Measurements from ENCODE around the gene MARCHF3. TPM values are rescaled to one million over a fixed set of nuclear protein-coding genes. Genes with fewer than 3 reads are reported as not detected.

The MARCHF3 gene
- total and polyA plus RNA-seq, 2 donors (not counting 3 experiments of a cell fraction or from before 2014, with no cell fraction given) = 31.9 to 35.0 TPM

DNA sequence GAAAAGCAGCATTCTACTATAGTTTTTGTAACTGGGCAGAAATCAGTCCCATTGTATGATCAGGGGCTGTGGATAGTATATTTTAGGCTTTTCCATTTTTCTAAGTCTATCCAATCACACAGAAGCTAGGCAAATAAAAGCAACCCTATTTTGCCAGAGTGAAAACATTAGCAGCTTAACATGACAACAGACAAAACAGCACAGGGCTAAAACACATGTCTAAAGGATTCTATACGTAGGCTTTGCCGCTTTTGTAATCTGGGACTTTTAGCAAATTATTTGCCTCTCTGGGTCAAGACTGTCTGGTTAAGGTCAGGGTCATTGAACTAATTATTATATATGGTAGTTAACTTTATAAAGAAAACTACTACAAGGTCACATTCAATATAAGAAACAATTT is 4.2 kb downstream of the MARCHF3 start:
- Histone ChIP-seq H3K9me3 (replicated peaks; ENCODE audit: control insufficient read depth, insufficient read depth, low read length) (no peaks in the 10 kb centered on the region), H3K4me2 (ENCODE audit: insufficient read depth, low read length) (no peak overlapping the region), H3K36me3 (ENCODE audit: control insufficient read depth in 2 of 2, extremely low read depth in 1 of 2, insufficient read depth in 2 of 2, low read length in 2 of 2) (no peaks in the 10 kb centered on the region), H4K20me1 (replicated peaks; ENCODE audit: control insufficient read depth, extremely low read depth, insufficient read depth, low read length) (no peaks in the 10 kb centered on the region), H3K9ac (replicated peaks; ENCODE audit: extremely low read depth, insufficient read depth, low read length) (no peak overlapping the region), H3K27me3 (ENCODE audit: control insufficient read depth in 2 of 2, insufficient read depth in 2 of 2, low read length in 2 of 2) (no peaks in the 10 kb centered on the region), H3K27ac (ENCODE audit: insufficient read depth, low read depth, low read length) (no peak overlapping the region), H3K79me2 (ENCODE audit: control insufficient read depth, insufficient read depth, low read length) (peaks cover 89% of the 10 kb centered on the region), H3K9me1 (replicated peaks; ENCODE audit: control insufficient read depth, extremely low read depth, insufficient read depth, low read length) (no peaks in the 10 kb centered on the region), H3K4me3 (replicated peaks in 1 of 3; ENCODE audit: insufficient read depth in 1 of 3, low read depth in 1 of 3, low read length in 3 of 3) (no peak overlapping the region), H3K4me1 (ENCODE audit: control insufficient read depth, extremely low read depth, insufficient read depth, low read length) (peaks cover 11% of the 10 kb centered on the region), H2AFZ (ENCODE audit: low read depth, low read length) (no peak overlapping the region)
- intact Hi-C loops (cut with micrococcal nuclease) = no loop called here
- FAIRE-seq = no peak
- POLR2A ChIA-PET = no interaction called here
- dilution Hi-C loops (cut with MboI; ENCODE audit: extremely low pct_ligation_motif_present, low sequenced_read_pairs) = no loop called here
- TF ChIP-seq CTCF (IDR thresholded peaks at IDR 0.05; ENCODE audit: extremely low read depth in 1 of 2, insufficient read depth in 1 of 2, low read depth in 1 of 2, low read length in 2 of 2) (no peak), FOS (IDR thresholded peaks at IDR 0.05; ENCODE audit: borderline replicate concordance, insufficient read depth, low read length) (no peak), POLR2AphosphoS5 (IDR thresholded peaks at IDR 0.05; ENCODE audit: insufficient read depth, low read depth, low read length) (no peak), GATA2 (IDR thresholded peaks at IDR 0.05; ENCODE audit: insufficient read depth, insufficient read length, low read depth, low read length) (no peak), JUN (IDR thresholded peaks at IDR 0.05; ENCODE audit: borderline replicate concordance, insufficient read depth, insufficient read length, low read depth) (no peak), MYC (IDR thresholded peaks at IDR 0.05; ENCODE audit: low read depth, low read length) (no peak), POLR2A (IDR thresholded peaks at IDR 0.05; ENCODE audit: low read depth, low read length) (no peak), EZH2 (IDR thresholded peaks at IDR 0.05; ENCODE audit: borderline replicate concordance, low read depth, low read length, severe bottlenecking) (no peak)
- TF ChIP-seq, protein P1, sequence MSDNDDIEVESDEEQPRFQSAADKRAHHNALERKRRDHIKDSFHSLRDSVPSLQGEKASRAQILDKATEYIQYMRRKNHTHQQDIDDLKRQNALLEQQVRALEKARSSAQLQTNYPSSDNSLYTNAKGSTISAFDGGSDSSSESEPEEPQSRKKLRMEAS (IDR thresholded peaks at IDR 0.05; ENCODE audit: insufficient read depth, insufficient read length) = no peak
- no peak for DNase-seq (ENCODE audit: low read depth, low spot score)
- BruUV-seq (replicated peaks) = no TSS peak
- CTCF ChIA-PET = interaction anchor here (1.6 kb wide), 1 partner anchor 54 kb away, joined by 5 read pairs; no protein-coding TSS in a partner anchor

Measured in endothelial cell of umbilical vein (primary cell).